Activated T-helper 1 cell treated with anti-CD3 and anti-CD28 coated beads, Interleukin-2, amount 50 U/mL, for 16 hours (primary cell): Measurements from ENCODE around the gene PAF1.

Experiments
- DNase-seq, 2 donors: peaks; one replicate each; pipeline ENCODE4 v3.0.0-alpha.2; 2020; ENCODE audit warnings: low read depth in 1 of 2, low spot score in 1 of 2

PAF1 gene

DNA sequence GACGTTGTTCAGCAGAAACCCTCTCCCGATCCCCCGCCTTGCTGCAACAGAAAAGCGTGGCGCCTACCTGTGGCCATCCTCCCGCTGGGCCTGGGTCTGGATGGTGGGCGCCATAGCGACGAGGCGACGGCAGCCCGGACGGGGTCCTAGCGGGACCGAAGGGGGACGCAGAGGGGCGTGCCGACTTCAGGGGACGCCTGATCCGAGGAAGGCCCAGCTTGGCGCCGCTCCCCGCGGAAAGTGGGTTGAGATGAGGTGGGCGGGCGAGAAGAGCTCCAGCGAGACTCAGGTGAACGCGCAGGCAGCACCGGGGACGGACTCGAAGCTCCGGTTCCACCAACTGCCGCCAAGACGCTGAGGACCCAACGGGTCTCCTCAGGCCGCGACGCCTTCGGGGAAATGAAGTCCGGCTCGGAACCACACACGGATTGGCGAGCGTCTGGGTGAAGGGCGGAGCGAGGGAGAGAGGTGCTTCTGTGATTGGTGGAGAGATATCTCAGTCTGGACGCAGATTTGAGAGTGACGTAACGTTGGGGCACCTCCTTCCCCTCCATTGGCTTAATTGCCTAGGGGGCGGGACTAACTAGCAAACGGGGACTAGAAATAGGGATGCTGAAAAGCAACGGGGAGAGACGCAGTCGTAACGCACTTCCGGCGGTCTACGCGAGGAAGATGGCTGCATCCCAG is at the start of gene PAF1, which contains the start of gene MED29:
Gene PAF1, minus strand, starts transcription at position 356 of the 687 bp plus-strand sequence. Its CDS starts 242 bp downstream, at position 114.
Gene MED29, plus strand, starts transcription at position 628 of the 687 bp plus-strand sequence. Its CDS starts 45 bp downstream, at position 673.
- peak; percentile 81 to 92 for DNase-seq

DNA sequence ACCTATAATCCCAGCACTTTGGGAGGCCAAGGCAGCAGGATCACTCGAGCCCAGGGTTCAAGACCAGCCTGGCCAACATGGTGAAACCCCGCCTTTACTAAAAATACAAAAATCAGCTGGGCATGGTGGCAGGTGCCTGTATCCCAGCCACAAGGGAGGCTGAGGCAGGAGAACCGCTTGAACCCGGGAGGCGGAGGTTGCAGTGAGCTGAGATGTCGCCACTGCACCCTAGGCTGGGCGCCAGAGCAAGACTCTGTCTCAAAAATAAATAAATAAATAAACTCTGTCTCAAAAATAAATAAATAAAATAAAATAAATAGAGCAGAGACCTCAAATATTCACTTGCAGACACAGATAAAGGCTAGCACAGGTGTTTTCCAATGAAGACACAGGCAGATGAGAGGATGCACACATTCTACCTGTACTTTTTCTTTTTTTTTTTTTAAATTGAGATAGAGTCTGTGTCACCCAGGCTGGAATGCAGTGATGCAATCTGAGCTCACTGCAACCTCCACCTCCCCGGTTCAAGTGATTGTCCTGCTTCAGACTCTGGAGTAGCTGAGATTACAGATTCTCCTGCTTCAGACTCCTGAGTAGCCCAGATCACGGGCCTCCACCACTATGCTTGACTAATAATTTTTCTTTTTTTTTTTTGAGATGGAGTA is 47.5 kb upstream of the PAF1 start:
- no peak for DNase-seq

DNA sequence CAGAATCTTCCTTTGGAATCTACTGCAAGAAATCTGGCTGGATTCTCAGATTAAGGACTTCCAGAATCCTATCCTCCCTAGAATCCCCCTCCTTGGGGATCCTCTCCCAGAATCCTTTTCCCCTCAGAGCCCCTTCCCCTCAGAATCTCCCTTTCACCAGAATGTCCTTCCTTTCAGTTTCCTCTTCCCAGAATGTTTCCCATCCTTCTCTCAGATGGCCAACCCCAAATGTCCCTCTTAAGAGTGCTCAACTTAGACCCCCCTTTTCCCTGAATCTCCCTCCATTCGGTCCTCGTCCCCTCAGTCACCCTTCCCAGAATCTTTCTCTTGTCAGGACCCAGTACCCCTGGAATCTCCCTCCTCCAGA is 45.4 kb upstream of the PAF1 start:
- DNase-seq = no peak

DNA sequence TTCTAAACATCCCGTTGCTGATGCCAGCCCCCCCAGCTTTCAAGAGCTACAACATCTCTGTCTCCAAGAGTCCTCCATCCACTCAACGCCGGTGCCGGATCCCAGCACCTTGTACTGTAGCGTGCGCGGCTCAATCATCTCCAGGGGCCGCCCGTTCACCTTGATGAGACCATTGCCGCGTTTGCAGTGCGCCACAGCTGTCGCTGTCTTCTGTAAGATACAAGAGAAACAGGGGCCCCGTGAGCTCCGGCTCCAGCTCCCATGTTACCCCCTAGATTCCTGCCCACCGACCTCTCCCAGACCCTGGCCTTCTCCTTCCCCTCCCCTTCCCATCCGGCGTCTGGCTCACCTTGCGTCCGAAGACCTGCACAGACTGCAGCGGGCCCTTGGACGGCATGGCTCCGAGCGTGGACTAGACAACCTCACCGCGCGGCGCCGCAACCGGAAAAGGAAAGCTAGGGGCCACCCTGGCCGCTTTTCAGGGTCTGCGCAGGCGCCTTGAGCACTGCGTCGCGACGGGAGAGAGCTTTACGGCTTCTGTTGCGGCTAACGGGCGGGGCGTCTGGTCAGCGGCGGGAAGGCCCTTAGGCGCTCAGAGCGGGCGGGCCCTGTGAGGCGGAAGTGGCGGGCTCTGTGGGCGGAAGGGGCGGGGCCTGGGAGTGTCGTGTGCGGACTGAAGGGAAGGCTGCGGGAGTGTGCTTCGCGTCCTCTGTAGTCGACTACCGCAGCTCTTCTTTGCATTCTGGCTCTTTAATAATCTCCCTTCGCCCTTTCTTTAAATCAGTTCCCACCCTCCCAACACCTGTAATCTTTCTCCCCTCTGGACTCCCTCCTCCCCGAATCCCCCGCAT is 44.8 kb upstream of the PAF1 start, which contains the start of gene RPS16:
Gene RPS16, minus strand, starts transcription at position 451 of the 851 bp plus-strand sequence. Its CDS starts 54 bp downstream, at position 397.
- DNase-seq = peak; percentile 98 to 99

GRCh38 chr19:39434123-39435076 is 43.5 kb upstream of the PAF1 start:
- DNase-seq = no peak

- DNase-seq = no peak
Observed at GRCh38 chr19:39433480-39434079, 42.7 kb upstream of the PAF1 start.

DNA sequence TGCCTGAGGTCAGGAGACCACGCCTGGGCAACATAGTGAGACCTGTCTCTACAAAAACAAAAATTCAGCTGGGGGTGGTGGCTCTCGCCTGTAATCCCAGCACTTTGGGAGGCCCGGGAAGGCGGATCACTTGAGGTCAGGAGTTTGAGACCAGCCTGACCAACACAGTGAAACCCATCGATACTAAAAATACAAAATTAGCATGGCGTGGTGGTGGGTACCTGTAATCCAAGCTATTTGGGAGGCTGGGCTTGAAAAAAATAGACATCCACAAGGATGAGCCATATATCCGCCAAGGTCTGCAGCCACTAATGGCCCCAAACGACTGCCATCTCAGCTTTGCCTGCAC is 41.7 kb upstream of the PAF1 start:
- DNase-seq = no peak

- DNase-seq = peak in 1 of 2 donors; percentile 66
Observed at GRCh38 chr19:39430675-39431593, 40.0 kb upstream of the PAF1 start.

- DNase-seq = no peak
Observed at GRCh38 chr19:39428283-39429112, 37.6 kb upstream of the PAF1 start.

- no peak for DNase-seq
Observed at GRCh38 chr19:39427707-39428106, 36.8 kb upstream of the PAF1 start.

GRCh38 chr19:39426170-39426569 is 35.3 kb upstream of the PAF1 start:
- no peak for DNase-seq

- no peak for DNase-seq
Observed at GRCh38 chr19:39425744-39426143, 34.8 kb upstream of the PAF1 start.

DNA sequence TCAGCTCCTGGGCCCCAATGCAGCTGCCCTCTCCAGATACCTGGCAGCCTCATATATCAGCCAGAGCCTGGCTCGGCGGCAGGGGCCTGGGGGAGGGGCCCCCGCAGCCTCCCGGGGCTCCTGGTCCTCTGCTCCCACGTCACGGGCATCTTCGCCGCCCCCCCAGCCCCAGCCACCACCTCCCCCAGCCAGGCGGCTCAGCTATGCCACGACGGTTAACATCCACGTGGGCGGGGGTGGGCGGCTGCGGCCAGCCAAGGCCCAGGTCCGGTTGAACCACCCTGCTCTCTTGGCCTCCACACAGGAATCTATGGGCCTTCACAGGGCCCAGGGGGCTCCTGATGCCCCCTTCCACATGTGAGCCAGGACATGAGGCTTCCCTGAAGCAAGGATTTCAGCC is 34.0 kb upstream of the PAF1 start:
- DNase-seq = no peak

- DNase-seq = no peak
Observed at GRCh38 chr19:39423258-39424086, 32.6 kb upstream of the PAF1 start.

DNA sequence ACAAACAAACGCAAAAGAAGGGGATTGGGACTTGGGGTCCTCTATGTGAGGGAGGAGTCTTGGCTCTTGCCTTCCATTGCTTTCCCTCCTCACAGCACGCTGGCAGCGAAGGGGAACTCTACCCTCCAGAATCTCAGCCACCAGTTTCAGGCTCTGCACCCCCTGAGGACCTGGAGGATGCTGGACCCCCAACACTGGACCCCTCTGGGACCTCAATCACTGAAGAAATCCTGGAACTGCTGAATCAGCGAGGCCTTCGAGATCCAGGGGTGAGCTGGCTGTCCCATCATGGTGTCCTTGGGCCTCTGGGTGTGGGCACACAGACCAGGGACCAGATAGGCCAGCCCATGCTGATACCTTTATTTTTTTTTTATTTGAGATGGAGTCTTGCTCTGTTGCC is 31.1 kb upstream of the PAF1 start:
- no peak for DNase-seq

DNA sequence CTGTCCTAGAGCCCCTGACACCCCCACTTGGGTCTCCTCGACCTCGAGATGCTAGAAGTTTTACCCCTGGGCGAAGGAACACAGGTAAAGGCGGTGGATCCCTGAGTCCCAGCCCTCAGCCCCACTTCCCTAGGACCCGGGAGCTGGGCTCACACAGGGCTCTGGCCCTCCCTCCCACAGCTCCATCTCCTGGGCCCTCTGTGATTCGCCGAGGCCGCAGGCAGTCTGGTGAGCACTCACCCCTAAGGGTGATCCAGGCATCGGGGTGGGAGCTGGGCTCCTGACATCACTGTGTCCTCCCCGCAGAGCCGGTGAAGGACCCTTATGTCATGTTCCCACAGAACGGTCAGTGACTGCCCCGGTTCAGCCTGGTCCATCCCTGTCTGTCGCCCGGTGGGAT is 29.9 kb upstream of the PAF1 start:
- no peak for DNase-seq

DNA sequence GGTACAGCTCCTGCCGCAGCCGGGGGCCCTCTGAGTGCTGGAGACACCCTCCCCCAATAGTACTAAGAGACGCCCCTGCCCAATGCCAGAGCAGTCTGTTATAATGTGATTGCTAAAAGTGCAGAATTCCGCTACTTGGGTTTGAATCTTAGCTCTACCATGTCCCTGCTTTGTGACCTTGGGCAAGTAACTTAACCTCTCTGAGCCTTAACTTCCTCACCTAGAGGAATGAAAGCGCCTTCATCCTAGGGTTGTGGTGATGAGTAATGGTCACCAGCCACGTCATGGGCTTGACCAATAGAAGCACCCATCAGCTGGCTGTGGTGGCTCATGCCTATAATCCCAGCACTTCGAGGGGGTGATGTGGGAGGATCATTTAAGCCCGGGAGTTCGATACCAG is 28.1 kb upstream of the PAF1 start:
- DNase-seq = no peak
